Measurements from ENCODE around the gene CMTR1.

CMTR1 gene

DNA sequence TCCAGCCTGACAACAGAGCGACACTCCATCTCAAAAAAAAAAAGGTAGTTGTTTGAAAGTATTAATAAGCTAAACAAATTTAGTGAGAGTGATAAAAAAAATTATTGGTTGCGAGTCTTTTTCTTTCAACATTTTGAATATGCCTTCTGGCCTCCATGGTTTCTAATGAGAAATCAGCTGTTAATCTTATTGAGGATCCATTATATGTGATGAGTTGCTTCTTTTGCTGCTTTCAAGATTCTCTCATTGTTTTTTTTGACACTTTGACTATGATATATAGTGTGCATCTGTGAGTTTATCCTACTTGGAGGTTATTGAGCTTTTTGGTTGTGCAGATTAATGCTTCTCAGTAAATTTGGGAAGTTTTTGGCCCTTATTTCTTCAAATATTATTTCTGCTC is 15.6 kb upstream of the CMTR1 start:
- TF ChIP-seq CTCF (conservative IDR thresholded peaks at IDR 0.05; ENCODE audit: low read depth, low read length): no peak
- no peak overlapping the region for H3K4me3 ChIP-seq (ENCODE audit: low read length)
- no peak for DNase-seq (ENCODE audit: low read depth)

DNA sequence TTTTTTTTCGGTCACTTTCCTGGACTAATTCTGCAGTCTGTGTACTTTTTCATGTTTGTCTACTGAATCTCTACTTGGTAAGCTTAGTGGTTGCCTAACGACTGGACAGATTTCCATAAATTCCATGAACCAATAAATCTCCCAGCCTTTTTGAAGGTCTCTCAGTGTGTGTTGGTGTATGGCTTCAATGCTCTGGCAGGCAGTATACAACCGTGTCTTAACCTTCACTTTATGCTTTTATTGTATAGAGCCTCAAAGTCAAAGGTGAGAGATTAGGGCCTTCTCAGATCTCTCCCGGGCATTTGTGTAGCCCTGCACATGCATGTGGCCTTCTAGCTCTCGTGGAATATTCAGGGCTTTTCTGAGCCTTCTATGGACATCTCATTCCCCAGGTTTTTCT is 14.3 kb upstream of the CMTR1 start:
- H3K4me3 ChIP-seq (ENCODE audit: low read length): no peak overlapping the region
- DNase-seq (ENCODE audit: low read depth): no peak
- TF ChIP-seq CTCF (conservative IDR thresholded peaks at IDR 0.05; ENCODE audit: low read depth, low read length): no peak

DNA sequence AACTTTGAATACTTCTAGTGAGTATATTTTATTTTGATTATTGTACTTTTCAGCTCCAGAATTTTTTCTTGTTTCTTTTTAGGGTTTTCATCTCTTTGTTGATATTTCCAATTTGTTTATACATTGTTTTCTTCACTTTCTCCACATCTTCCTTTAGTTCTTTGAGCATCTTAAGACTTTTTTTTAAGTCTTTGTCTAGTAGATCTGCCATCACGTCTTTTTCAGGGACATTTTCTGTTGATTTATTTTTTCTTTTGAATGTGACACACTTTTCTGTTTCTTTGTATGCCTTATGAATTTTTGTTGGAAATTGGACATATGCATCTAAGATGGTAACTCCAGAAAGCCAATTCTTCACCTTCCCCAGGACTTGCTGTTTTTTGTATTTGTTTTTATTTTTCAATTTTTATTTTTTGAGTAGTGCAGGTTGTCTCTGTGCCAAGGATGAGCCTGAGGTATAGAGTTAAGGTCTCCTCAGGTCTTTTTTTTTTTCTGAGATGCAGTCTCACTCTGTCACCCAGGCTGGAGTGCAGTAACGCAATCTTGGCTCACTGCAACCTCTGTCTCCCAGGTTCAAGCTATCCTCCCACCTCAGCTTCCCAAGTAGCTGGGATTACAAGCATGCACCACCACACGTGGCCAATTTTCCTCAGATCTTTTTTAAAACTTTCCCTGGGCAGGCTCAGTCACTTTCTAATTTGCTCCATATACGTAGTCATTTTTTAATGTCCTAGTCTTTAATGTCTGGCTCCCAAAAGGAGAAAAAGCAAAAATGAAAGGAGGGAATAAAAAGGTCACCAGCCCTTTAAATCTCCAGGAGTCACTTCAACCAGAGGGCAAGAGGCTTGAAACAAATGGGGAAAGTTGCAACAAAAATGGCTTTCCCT is 6.7 kb upstream of the CMTR1 start:
- no peak for TF ChIP-seq CTCF (conservative IDR thresholded peaks at IDR 0.05; ENCODE audit: low read depth, low read length)
- no peak for DNase-seq (ENCODE audit: low read depth)
- H3K4me3 ChIP-seq (ENCODE audit: low read length): no peak overlapping the region

GRCh38 chr6:37426945-37427510 is 6.0 kb upstream of the CMTR1 start:
- DNase-seq (ENCODE audit: low read depth): no peak
- no peak overlapping the region for H3K4me3 ChIP-seq (ENCODE audit: low read length)
- TF ChIP-seq CTCF (conservative IDR thresholded peaks at IDR 0.05; ENCODE audit: low read depth, low read length): no peak

DNA sequence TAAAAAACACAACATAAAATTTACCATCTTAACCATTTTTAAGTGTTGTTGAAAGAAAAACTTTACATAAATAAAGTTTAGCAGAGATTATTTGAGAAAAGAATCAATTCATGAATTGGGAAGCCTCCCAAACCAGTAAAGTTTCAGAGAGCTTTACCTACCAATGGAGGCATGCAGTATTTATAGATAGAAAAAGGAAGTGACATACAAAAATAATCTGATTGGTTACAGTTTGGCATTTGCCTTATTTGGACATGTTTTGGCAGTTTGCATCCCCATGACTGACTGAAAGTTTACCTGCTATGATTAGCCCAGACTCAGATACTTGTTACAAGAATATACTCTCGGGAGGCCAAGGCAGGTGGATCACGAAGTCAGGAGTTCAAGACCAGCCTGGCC is 3.7 kb upstream of the CMTR1 start:
- no peak overlapping the region for H3K4me3 ChIP-seq (ENCODE audit: low read length)
- DNase-seq (ENCODE audit: low read depth): no peak
- no peak for TF ChIP-seq CTCF (conservative IDR thresholded peaks at IDR 0.05; ENCODE audit: low read depth, low read length)

DNA sequence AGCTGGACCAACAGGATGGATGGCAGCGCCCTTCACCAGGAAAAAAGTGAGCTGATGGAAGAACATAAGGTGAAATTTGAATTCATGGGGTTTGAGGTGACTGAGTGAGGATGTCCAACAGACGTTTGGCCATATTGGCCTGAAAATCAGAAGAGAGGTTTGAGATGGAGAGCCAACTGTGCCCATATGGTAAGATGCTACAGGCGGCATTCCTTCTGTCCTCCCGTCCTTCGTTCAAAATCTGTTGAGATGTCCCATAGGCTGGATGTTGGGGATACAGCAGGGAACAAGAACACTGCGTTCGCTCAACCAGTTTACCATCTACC is 468 bp upstream of the CMTR1 start:
- no peak for DNase-seq (ENCODE audit: low read depth)
- peak overlapping the region; percentile 87 for H3K4me3 ChIP-seq (ENCODE audit: low read length)
- no peak for TF ChIP-seq CTCF (conservative IDR thresholded peaks at IDR 0.05; ENCODE audit: low read depth, low read length)

Measured in retinal pigment epithelial cell (primary cell).